Measurements from ENCODE around the gene TBATA. TPM values are rescaled to one million over a fixed set of nuclear protein-coding genes. Genes with fewer than 3 reads are reported as not detected.

Gene TBATA
- not detected in 5 replicates for total RNA-seq (2022; extraction: Qiagen RNA extraction)

DNA sequence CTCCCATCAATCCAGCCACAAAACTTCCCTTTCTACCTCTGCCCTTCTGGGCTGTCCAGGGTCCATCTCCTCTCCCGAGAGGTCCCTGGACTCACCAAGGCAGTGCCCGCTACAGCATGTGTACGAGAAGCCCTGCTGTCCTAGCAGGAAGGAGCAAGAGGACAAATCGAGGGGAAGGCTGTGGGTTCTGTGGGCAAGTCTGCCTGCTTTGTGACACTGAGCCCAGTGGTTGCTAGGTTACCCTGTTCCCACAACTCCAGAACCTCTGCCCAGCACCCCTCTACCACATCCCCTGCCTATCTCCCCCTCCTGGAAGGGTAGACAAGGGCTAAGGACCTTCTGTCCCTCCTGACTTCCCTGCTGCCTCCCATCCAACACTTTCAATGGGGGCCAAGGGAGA lies at the start of gene TBATA:
Gene TBATA, minus strand, starts transcription at position 188 of the 400 bp plus-strand sequence. CDS start 1,998 bp downstream, outside the sequence.

DNA sequence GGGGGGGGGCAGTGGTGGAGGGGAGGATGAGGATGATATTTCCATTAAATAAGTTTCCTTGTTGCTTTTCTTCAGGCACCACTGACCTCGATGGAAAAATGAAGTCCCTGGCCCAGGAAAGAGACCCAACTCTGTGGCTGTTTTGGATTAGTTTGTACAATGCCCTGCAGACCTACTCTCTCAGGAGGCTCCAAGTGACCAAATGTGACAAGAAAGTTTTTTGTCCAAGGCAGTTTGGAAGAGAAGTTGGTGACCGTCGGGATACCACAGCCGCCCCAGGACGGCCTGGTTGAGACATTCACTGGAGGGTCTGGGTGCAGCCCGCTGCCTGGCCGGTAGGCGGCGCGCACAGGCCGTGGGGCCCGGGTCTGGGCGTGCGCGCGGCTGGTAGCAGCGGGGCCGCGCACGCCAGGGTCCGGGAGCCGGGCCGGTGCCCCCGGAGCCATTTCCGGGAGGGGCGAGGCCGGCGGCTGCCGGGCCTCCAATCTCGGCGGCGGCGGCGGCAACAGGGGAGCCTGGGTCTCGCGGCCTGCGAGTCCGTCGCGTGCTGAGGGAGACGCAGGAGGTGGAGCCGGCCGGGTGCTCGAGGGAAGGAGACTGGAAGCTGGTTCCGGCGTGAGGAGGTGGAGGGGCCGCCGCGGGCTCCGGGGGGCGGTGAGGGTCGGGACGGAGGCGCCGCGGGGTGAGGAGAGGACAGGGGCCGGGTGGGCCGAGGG lies 30.5 kb upstream of the TBATA start, which contains the start of gene SGPL1:
Gene SGPL1, plus strand, starts transcription at position 445 of the 716 bp plus-strand sequence. CDS start 906 bp downstream, outside the sequence.

Other genes starting within 250 kb of the TBATA start
- 0.03 TPM in 1 of 5 replicates, not detected in the others for gene PRF1, start 182.6 kb downstream of the TBATA start, total RNA-seq (2022; extraction: Qiagen RNA extraction)
- gene ADAMTS14, start 112.9 kb downstream of the TBATA start, total RNA-seq (2022; extraction: Qiagen RNA extraction), result 0.12 to 0.24 TPM (median 0.16 TPM) in 5 replicates
- 24.8 to 41.0 TPM (median 27.0 TPM) in 5 replicates for gene SGPL1, start 30.6 kb upstream of the TBATA start, total RNA-seq (2022; extraction: Qiagen RNA extraction)
- gene PCBD1, start 103.2 kb upstream of the TBATA start, total RNA-seq (2022; extraction: Qiagen RNA extraction), result 188 to 259 TPM (median 238 TPM) in 5 replicates